ENCODE results near the gene PPP1CA. TPM values are rescaled to one million over a fixed set of nuclear protein-coding genes. Genes with fewer than 3 reads are reported as not detected.

The PPP1CA gene
- polyA plus RNA-seq, 3 donors: 209 to 551 (median 461) TPM

DNA sequence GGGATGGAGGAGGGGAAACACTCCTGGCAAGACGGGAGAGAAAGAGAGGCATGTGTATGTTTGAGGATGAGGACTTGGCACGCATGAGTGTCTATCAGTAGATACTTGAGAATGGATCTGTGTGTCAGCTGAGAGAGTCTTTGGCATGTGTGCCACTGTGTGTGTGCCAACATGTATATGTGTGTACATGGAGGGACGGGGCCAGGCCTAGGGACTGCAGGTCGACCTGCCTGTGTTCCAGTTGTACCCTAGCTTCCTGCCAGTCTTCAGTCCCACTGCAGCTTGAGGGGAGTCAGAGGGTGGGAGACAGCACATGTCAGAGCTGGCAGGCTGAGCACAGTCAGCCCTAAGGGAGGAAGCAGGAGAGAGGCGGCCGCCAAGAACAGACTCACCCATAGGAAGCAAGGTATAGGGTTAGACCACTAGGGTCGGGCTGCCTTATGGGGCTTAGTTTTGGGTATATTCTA is 33.9 kb downstream of the PPP1CA start:
- Histone ChIP-seq H3K27me3 (ENCODE audit: control insufficient read depth in 2 of 2, insufficient read depth in 2 of 2, low read length in 2 of 2) (no peaks in the 10 kb centered on the region), H3K9me3 (replicated peaks in 1 of 2; ENCODE audit: control insufficient read depth in 1 of 2, insufficient read depth in 1 of 2, low read length in 2 of 2) (no peaks in the 10 kb centered on the region), H4K20me1 (ENCODE audit: insufficient read depth, low read length) (peaks cover 10% of the 10 kb centered on the region), H3K9ac (ENCODE audit: insufficient read depth, low read length, poor library complexity, severe bottlenecking) (no peak overlapping the region), H3K36me3 (replicated peaks in 1 of 2; ENCODE audit: control insufficient read depth in 1 of 2, insufficient read depth in 2 of 2, low read length in 2 of 2) (peaks cover 3 to 17% of the 10 kb centered on the region in 2 donors), H3K79me2 (ENCODE audit: insufficient read depth, low read length) (peaks cover 26% of the 10 kb centered on the region), H3K4me2 (replicated peaks; ENCODE audit: extremely low read depth, low read length, poor library complexity, severe bottlenecking) (no peak overlapping the region), H3K4me3 (replicated peaks in 1 of 3; ENCODE audit: low read depth in 2 of 3, low read length in 3 of 3) (no peak overlapping the region), H2AFZ (ENCODE audit: insufficient read depth, low read depth, low read length, poor library complexity, severe bottlenecking) (no peak overlapping the region), H3K27ac (ENCODE audit: low read depth in 1 of 2, low read length in 2 of 2) (no peak overlapping the region), H3K4me1 (ENCODE audit: control insufficient read depth in 1 of 2, insufficient read depth in 2 of 2, low read length in 2 of 2) (peaks cover 38 to 56% of the 10 kb centered on the region in 2 donors)
- peak overlapping the region in 1 of 2 donors; percentile 7 for H3K4me3 Mint-ChIP-seq
- peak overlapping the region in 2 of 7 donors; percentile 12 to 14 for H3K27ac Mint-ChIP-seq
- peaks cover 0 to 5% (median 0%) of the 10 kb centered on the region in 7 donors for H3K9me3 Mint-ChIP-seq
- H3K27me3 Mint-ChIP-seq (ENCODE audit: low read depth in 3 of 3): peaks cover 4 to 32% (median 22%) of the 10 kb centered on the region in 3 donors
- no peak for TF ChIP-seq CTCF (IDR thresholded peaks at IDR 0.05)
- peaks cover 47 to 51% of the 10 kb centered on the region in 2 donors for H3K36me3 Mint-ChIP-seq
- no peak for DNase-seq
- intact Hi-C loops (cut with micrococcal nuclease): no loop called here
- WGBS (ENCODE audit: insufficient coverage): 41% methylated on average over 4 of the region's 7 CpGs
- peaks cover 71% of the 10 kb centered on the region for H3K4me1 Mint-ChIP-seq

DNA sequence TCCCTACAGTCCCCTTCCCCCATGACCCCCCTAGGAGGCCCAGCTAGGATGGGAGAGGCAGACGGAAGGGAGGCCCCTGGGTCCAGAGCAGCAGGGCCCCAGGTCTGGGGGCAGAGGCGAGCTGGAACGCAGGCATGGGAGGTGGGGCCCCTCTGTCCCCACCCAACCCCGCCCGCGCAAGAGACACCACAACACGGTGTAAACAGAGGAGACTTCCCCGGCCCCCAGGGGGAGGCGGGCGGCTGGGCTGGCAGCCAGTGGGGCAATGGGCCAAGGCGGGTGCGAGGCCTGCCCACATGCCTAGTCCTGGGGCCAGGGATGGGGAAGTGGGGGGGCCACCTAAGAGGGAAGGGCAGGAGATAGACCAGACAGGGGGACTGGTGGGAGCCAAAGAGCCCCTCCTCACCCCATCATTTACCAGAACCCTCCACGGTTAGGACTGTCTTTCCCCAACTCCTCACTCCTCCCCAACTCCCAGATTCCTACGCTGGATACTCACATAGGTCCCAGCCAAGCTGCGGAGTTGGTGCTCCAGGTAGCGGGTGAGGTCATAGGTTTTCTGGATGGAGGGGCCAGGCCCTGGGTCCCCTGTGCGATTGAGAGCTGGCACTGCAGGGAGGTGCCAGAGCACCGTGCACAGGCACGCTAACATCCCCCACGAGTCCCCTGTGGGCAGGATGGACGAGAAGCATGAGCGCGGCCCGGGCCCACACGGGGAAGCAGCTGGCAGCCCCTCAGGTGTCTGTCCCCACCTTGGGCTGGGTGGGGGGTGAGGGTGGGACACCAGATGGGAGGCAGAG is 34.5 kb downstream of the PPP1CA start:
- no peaks in the 10 kb centered on the region for H3K27me3 ChIP-seq (ENCODE audit: control insufficient read depth in 2 of 2, insufficient read depth in 2 of 2, low read length in 2 of 2)
- H3K9me3 Mint-ChIP-seq: peaks cover 0 to 5% (median 0%) of the 10 kb centered on the region in 7 donors
- 38% methylated on average over 14 of the region's 25 CpGs for WGBS (ENCODE audit: insufficient coverage)
- H3K9ac ChIP-seq (ENCODE audit: insufficient read depth, low read length, poor library complexity, severe bottlenecking): no peak overlapping the region
- peaks cover 36 to 54% of the 10 kb centered on the region in 2 donors for H3K4me1 ChIP-seq (ENCODE audit: control insufficient read depth in 1 of 2, insufficient read depth in 2 of 2, low read length in 2 of 2)
- no peak overlapping the region for H3K4me3 ChIP-seq (replicated peaks in 1 of 3; ENCODE audit: low read depth in 2 of 3, low read length in 3 of 3)
- intact Hi-C loops (cut with micrococcal nuclease): no loop called here
- peaks cover 71% of the 10 kb centered on the region for H3K4me1 Mint-ChIP-seq
- H3K4me3 Mint-ChIP-seq: peak overlapping the region in 1 of 2 donors; percentile 7
- no peak for TF ChIP-seq CTCF (IDR thresholded peaks at IDR 0.05)
- peaks cover 5 to 32% (median 22%) of the 10 kb centered on the region in 3 donors for H3K27me3 Mint-ChIP-seq (ENCODE audit: low read depth in 3 of 3)
- H3K79me2 ChIP-seq (ENCODE audit: insufficient read depth, low read length): peaks cover 26% of the 10 kb centered on the region
- H4K20me1 ChIP-seq (ENCODE audit: insufficient read depth, low read length): peaks cover 10% of the 10 kb centered on the region
- no peak overlapping the region for H2AFZ ChIP-seq (ENCODE audit: insufficient read depth, low read depth, low read length, poor library complexity, severe bottlenecking)
- no peak overlapping the region for H3K27ac ChIP-seq (ENCODE audit: low read depth in 1 of 2, low read length in 2 of 2)
- H3K9me3 ChIP-seq (replicated peaks in 1 of 2; ENCODE audit: control insufficient read depth in 1 of 2, insufficient read depth in 1 of 2, low read length in 2 of 2): no peaks in the 10 kb centered on the region
- H3K36me3 Mint-ChIP-seq: peaks cover 47 to 52% of the 10 kb centered on the region in 2 donors
- H3K36me3 ChIP-seq (replicated peaks in 1 of 2; ENCODE audit: control insufficient read depth in 1 of 2, insufficient read depth in 2 of 2, low read length in 2 of 2): peaks cover 3 to 17% of the 10 kb centered on the region in 2 donors
- DNase-seq: no peak
- no peak overlapping the region for H3K4me2 ChIP-seq (replicated peaks; ENCODE audit: extremely low read depth, low read length, poor library complexity, severe bottlenecking)
- H3K27ac Mint-ChIP-seq: peak overlapping the region in 1 of 7 donors; percentile 52

All from CD14-positive monocyte (primary cell).